ENCODE results near the gene XRCC5. TPM values are rescaled to one million over a fixed set of nuclear protein-coding genes. Genes with fewer than 3 reads are reported as not detected.

The XRCC5 gene
- total RNA-seq, 1 experiment from 2014 or later: 290 TPM

GRCh38 chr2:216243026-216243425, 133.9 kb downstream of the XRCC5 start:
- ChIA-PET POLR2A (ENCODE audit: unreplicated experiment) (no interaction called here), CTCF (no interaction called here)
- no TSS peak for BruUV-seq (replicated peaks)
- DNase-seq (no peak), ATAC-seq (no peak)
- intact Hi-C loops (cut with micrococcal nuclease): loop anchor here (10.0 kb wide), 1 partner anchor 132 kb away; the partner anchor contains the start of gene MARCHF4
- H2AFZ ChIP-seq (ENCODE audit: low read length): no peak overlapping the region
- no peaks in the 10 kb centered on the region for H3K36me3 ChIP-seq (ENCODE audit: low read depth, low read length)
- no peaks in the 10 kb centered on the region for H3K4me1 ChIP-seq (ENCODE audit: insufficient read depth, low read length)
- H3K27me3 ChIP-seq (ENCODE audit: low read length): no peaks in the 10 kb centered on the region
- no peaks in the 10 kb centered on the region for H3F3A ChIP-seq (ENCODE audit: low read length, unreplicated experiment)
- H3K4me3 ChIP-seq (ENCODE audit: low read length): no peak overlapping the region
- H4K20me1 ChIP-seq (ENCODE audit: low read length): no peaks in the 10 kb centered on the region
- no peak overlapping the region for H3K4me2 ChIP-seq (ENCODE audit: low read length)
- H3K9me3 ChIP-seq (ENCODE audit: low read length): no peaks in the 10 kb centered on the region
- no peaks in the 10 kb centered on the region for H3K9me2 ChIP-seq (replicated peaks; ENCODE audit: low read length)
- H3K9ac ChIP-seq (ENCODE audit: low read length): no peak overlapping the region
- TF ChIP-seq EZH2phosphoT487 (IDR thresholded peaks at IDR 0.05; ENCODE audit: borderline replicate concordance, low read length) (no peak), EZH2 (IDR thresholded peaks at IDR 0.05; ENCODE audit: low read length, unreplicated experiment) (no peak), CTCF (conservative IDR thresholded peaks at IDR 0.05; ENCODE audit: low read depth, low read length) (no peak)
- H3K79me2 ChIP-seq (ENCODE audit: low read length): no peaks in the 10 kb centered on the region
- no peak overlapping the region for H3K27ac ChIP-seq (ENCODE audit: low read length)

- TF ChIP-seq CTCF (conservative IDR thresholded peaks at IDR 0.05; ENCODE audit: low read depth, low read length) (no peak), EZH2 (IDR thresholded peaks at IDR 0.05; ENCODE audit: low read length, unreplicated experiment) (no peak), EZH2phosphoT487 (IDR thresholded peaks at IDR 0.05; ENCODE audit: borderline replicate concordance, low read length) (no peak)
- no peaks in the 10 kb centered on the region for H3K9me3 ChIP-seq (ENCODE audit: low read length)
- H4K20me1 ChIP-seq (ENCODE audit: low read length): no peaks in the 10 kb centered on the region
- H3F3A ChIP-seq (ENCODE audit: low read length, unreplicated experiment): no peaks in the 10 kb centered on the region
- BruUV-seq (replicated peaks): no TSS peak
- no peak overlapping the region for H3K9ac ChIP-seq (ENCODE audit: low read length)
- no peaks in the 10 kb centered on the region for H3K36me3 ChIP-seq (ENCODE audit: low read depth, low read length)
- ChIA-PET POLR2A (ENCODE audit: unreplicated experiment) (no interaction called here), CTCF (no interaction called here)
- H3K27me3 ChIP-seq (ENCODE audit: low read length): 0 out of 2 replicates have a peak, but pooled peaks cover 3% of the 10 kb centered on the region
- H3K27ac ChIP-seq (ENCODE audit: low read length): no peak overlapping the region
- no peaks in the 10 kb centered on the region for H3K4me1 ChIP-seq (ENCODE audit: insufficient read depth, low read length)
- intact Hi-C loops (cut with micrococcal nuclease): loop anchor here (10.0 kb wide), 1 partner anchor 129 kb away; the partner anchor contains the start of gene MARCHF4
- H3K4me3 ChIP-seq (ENCODE audit: low read length): no peak overlapping the region
- no peaks in the 10 kb centered on the region for H3K9me2 ChIP-seq (replicated peaks; ENCODE audit: low read length)
- H3K79me2 ChIP-seq (ENCODE audit: low read length): no peaks in the 10 kb centered on the region
- no peak overlapping the region for H3K4me2 ChIP-seq (ENCODE audit: low read length)
- H2AFZ ChIP-seq (ENCODE audit: low read length): no peak overlapping the region
- DNase-seq (no peak), ATAC-seq (no peak)
Measured at GRCh38 chr2:216245391-216245975, 136.3 kb downstream of the XRCC5 start.

- Histone ChIP-seq H3K9me2 (replicated peaks; ENCODE audit: low read length) (no peaks in the 10 kb centered on the region), H3K9me3 (ENCODE audit: low read length) (no peaks in the 10 kb centered on the region), H3K27me3 (ENCODE audit: low read length) (0 out of 2 replicates have a peak, but pooled peaks cover 4% of the 10 kb centered on the region), H3K4me3 (ENCODE audit: low read length) (no peak overlapping the region), H3F3A (ENCODE audit: low read length, unreplicated experiment) (no peaks in the 10 kb centered on the region), H3K4me1 (ENCODE audit: insufficient read depth, low read length) (no peaks in the 10 kb centered on the region), H3K79me2 (ENCODE audit: low read length) (no peaks in the 10 kb centered on the region), H3K9ac (ENCODE audit: low read length) (no peak overlapping the region), H3K27ac (ENCODE audit: low read length) (no peak overlapping the region), H4K20me1 (ENCODE audit: low read length) (no peaks in the 10 kb centered on the region), H2AFZ (ENCODE audit: low read length) (no peak overlapping the region), H3K4me2 (ENCODE audit: low read length) (no peak overlapping the region), H3K36me3 (ENCODE audit: low read depth, low read length) (no peaks in the 10 kb centered on the region)
- DNase-seq: no peak
- TF ChIP-seq EZH2phosphoT487 (IDR thresholded peaks at IDR 0.05; ENCODE audit: borderline replicate concordance, low read length) (no peak), CTCF (conservative IDR thresholded peaks at IDR 0.05; ENCODE audit: low read depth, low read length) (no peak), EZH2 (IDR thresholded peaks at IDR 0.05; ENCODE audit: low read length, unreplicated experiment) (no peak)
- ATAC-seq: no peak
- CTCF ChIA-PET: interaction anchor here (0.5 kb wide), 1 partner anchor 110 kb away, joined by 3 read pairs; no protein-coding TSS in a partner anchor
- no TSS peak for BruUV-seq (replicated peaks)
- POLR2A ChIA-PET (ENCODE audit: unreplicated experiment): no interaction called here
- intact Hi-C loops (cut with micrococcal nuclease): loop anchor here (10.0 kb wide), 1 partner anchor 128 kb away; the partner anchor contains the start of gene MARCHF4
Measured at GRCh38 chr2:216246766-216247165, 137.6 kb downstream of the XRCC5 start.

Measured in PC-3 (cell line).